GM18526 (cell line): ENCODE data around the gene TMEM219.

Experiments used
- POLR2A ChIP-seq: IDR thresholded peaks from 3 replicates; pipeline ENCODE4 v1.6.1; 2011; ENCODE audit not compliant: insufficient read length; ENCODE audit errors: extremely low read depth

TMEM219 gene

GRCh38 chr16:29940656-29941055 is 21.2 kb upstream of the TMEM219 start:
- no peak for TF ChIP-seq POLR2A

GRCh38 chr16:29943846-29944799 is 17.8 kb upstream of the TMEM219 start:
- no peak for TF ChIP-seq POLR2A

DNA sequence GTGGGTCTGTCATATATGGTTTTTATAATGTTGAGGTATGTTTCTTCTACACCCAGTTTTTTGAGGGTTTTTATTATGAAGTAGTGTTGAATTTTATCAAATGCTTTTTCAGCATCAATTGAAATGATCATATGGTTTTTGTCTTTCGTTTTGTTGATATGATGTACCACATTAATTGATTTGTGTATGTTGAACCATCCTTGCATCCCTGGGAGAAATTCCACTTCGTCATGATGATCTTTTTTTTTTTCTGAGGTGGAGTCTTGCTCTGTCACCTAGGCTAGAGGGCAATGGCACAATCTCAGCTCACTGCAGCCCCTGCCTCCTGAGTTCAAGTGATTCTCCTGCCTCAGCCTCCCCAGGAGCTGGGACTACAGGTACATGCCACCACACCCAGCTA is 14.0 kb upstream of the TMEM219 start:
- TF ChIP-seq POLR2A = no peak

- TF ChIP-seq POLR2A = no peak
Observed at GRCh38 chr16:29950806-29951461, 10.9 kb upstream of the TMEM219 start.

- no peak for TF ChIP-seq POLR2A
Observed at GRCh38 chr16:29951625-29952365, 10.1 kb upstream of the TMEM219 start.

DNA sequence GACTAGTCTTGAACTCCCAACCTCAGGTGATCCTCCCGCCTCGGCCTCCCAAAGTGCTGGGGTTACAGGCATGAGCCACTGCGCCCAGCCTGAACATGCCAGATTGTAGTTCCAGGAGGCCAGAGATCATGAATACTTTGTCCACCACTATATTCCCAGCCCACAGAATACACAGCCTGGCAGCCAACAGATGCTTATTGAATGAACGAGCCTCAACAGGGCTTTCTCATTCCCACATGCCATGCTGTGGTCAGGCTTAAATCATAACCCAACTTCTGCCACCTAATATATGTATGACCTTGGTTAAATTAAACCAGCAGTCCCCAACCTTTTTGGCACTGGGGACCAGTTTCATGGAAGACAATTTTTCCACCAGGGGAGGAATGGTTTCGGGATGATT is 3.1 kb upstream of the TMEM219 start:
- no peak for TF ChIP-seq POLR2A

DNA sequence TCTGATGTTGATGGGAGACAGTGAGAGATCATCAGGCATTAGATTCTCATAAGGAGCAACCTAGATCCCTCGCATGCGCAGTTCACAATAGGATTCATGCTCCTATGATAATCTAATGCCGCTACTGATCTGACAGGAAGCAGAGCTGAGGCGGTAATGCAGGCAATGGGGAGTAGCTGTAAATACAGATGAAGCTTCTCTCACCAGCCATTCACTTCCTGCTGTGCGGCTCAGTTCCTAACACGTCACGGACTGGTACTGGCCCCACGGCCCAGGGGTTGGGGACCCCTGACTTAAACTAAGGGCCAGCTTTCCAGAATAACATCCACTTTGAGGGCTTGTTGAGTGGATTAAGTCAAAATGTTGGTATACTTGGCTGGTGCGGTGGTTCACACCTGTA is 2.6 kb upstream of the TMEM219 start:
- TF ChIP-seq POLR2A = no peak

- no peak for TF ChIP-seq POLR2A
Observed at GRCh38 chr16:29961127-29961478, 776 bp upstream of the TMEM219 start.

DNA sequence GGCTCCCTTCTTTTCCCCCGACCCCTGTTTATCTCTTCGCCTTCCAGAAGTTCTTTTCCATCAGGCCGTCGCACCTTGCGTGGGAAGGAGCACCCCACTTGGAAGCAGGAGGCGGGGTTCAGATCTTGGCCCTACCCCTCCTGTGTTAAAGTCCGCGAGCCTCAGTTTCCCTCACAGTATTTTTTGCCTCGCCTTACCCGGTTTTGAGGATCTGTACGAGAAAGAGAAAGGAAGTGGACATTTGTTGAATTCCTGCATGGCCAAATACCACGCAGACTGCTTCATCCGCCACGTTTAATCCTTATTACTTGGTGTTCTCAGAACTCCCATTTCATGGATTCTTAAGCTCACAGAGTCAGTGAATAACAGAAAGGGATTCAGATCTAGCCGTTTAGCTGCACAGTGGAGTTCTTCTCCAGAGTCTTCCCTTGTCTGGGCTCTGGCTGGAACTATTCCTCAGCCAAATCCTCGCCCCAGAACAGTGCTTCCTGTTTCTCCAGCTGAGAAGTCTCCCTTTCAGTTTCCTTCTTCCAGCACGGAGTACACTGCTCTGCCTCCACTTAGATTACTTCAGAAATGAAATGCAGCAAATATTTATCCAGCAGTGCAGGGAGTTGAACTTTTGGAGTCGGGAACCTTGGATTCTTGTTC is 590 bp downstream of the TMEM219 start:
- TF ChIP-seq POLR2A = no peak

- no peak for TF ChIP-seq POLR2A
Observed at GRCh38 chr16:29963021-29963743, 1.3 kb downstream of the TMEM219 start.

DNA sequence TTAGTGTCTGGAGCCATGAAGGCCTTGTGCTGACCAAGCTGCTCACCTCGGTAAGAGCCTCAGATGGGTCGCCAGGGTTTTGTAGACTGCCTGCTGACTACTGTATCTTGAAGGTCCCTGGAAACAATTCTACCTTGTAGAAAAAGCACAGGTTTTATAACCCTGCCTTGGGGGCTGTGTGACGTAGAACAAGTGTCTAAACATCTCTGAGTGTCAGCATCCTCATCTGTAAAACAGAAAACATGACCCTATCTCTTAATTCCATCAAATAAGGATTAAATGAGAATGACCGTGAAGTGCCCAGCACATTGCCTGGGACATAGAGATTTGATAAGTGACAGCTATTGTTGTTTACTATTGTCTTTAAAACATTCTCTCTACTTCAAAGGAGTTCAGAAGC is 6.3 kb downstream of the TMEM219 start:
- TF ChIP-seq POLR2A = no peak

- TF ChIP-seq POLR2A = no peak
Observed at GRCh38 chr16:29971304-29971703, 9.4 kb downstream of the TMEM219 start.

- no peak for TF ChIP-seq POLR2A
Observed at GRCh38 chr16:29972500-29972899, 10.6 kb downstream of the TMEM219 start.

GRCh38 chr16:29972992-29973383 is 11.1 kb downstream of the TMEM219 start:
- TF ChIP-seq POLR2A = no peak
